Coronary artery (tissue), 2 donors: ENCODE measurements around the gene SHFL.

Experiments used
- DNase-seq: peaks from one replicate; pipeline ENCODE4 v3.0.0-alpha.2; 2017; ENCODE audit warnings: low spot score
- H3K27ac ChIP-seq, 2 donors: fragments of 200-600 bp; sonication (generic); one replicate each; pipeline ENCODE4 v1.5.1; 2016 to 2019
- H3K4me3 ChIP-seq: fragments of 200-600 bp; sonication (generic); 2 replicates; pipeline ENCODE4 v1.5.1; 2016; ENCODE audit warnings: mild to moderate bottlenecking, moderate library complexity
- CTCF ChIP-seq: fragments of 200-600 bp; sonication (generic); IDR thresholded peaks from one replicate; pipeline ENCODE4 v1.5.1; 2019; ENCODE audit warnings: antibody characterized with exemption

The SHFL gene

GRCh38 chr19:10045371-10045770, 40.7 kb upstream of the SHFL start:
- no peak for DNase-seq
- TF ChIP-seq CTCF: no peak
- Histone ChIP-seq H3K27ac (no peak overlapping the region), H3K4me3 (no peak overlapping the region)

- no peak overlapping the region for H3K4me3 ChIP-seq
- no peak overlapping the region for H3K27ac ChIP-seq
- DNase-seq: no peak
- no peak for TF ChIP-seq CTCF
Measured at GRCh38 chr19:10049626-10050025, 36.5 kb upstream of the SHFL start.

DNA sequence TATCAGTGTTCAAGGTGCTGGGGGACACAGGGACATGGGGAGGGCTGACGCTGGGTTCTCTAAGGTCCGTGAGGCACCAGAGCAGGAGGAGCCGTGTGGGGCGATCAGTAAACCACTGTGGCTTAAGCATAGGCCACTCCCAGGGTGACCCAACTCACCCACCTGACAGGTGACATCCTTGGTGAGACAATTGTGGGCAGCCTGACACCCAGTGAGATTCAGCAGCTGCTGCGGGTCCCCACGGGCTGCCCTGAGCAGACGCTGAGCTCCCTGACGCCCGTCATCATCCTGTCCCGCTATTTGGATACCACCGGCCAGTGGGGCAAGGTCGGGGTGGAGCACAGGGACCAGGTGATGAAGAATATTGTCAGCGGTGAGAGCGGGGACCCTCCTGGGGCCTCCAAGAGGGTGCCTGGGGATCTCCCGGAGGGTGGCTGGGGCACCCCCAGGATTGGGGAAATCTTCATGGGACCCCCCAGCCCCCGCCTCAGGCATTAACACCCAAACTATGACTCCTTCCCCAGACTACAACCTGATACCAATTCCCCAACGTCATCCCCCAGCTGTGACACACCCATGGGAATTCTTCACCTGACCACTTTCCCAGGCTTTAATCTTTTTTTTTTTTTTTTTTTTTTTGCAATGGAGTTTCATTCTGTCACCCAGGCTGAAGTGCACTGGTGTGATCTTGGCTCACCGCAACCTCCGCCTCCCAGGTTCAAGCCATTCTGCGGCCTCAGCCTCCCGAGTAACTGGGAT, 33.3 kb upstream of the SHFL start:
- TF ChIP-seq CTCF: no peak

GRCh38 chr19:10061717-10062310, 24.3 kb upstream of the SHFL start:
- no peak for TF ChIP-seq CTCF
- no peak for DNase-seq
- Histone ChIP-seq H3K4me3 (no peak overlapping the region), H3K27ac (no peak overlapping the region)

More for the DNA sequence above, 33.3 kb upstream of the SHFL start:
- no peak for DNase-seq
- Histone ChIP-seq H3K4me3 (no peak overlapping the region), H3K27ac (no peak overlapping the region)

DNA sequence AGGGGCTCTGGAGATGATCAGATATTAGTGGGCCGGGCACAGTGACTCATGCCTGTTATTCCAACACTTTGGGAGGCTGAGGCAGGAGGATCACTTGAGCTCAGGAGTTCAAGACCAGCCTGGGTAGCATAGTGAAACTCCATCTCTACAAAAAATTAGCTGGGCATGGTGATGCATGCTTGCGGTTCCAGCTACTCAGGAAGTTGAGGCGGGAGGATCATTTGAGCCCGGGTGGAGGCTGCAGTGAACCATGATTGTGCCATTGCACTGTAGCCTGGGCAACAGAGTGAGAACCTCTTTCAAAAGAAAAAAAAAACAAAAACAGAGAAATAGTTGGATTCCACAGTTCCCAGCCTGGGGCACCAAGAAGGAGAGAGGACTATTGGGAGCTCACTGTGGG, 17.9 kb upstream of the SHFL start:
- H3K27ac ChIP-seq: no peak overlapping the region
- no peak for DNase-seq
- H3K4me3 ChIP-seq: no peak overlapping the region
- no peak for TF ChIP-seq CTCF

GRCh38 chr19:10069046-10069445, 17.1 kb upstream of the SHFL start:
- Histone ChIP-seq H3K27ac (no peak overlapping the region), H3K4me3 (no peak overlapping the region)
- no peak for DNase-seq
- TF ChIP-seq CTCF: no peak
